Kidney (tissue), 14 donors: ENCODE data around the gene NR2E1. TPM values are rescaled to one million over a fixed set of nuclear protein-coding genes. Genes with fewer than 3 reads are reported as not detected.

Experiments used
- DNase-seq, 5 donors: peaks; one replicate each; pipeline ENCODE4 v3.0.0-alpha.2; 2013 to 2020
- FAIRE-seq: peaks from 2 replicates; lab custom pipeline; 2012; peaks lifted over from hg19 to GRCh38; lab: Jason Lieb, UNC
- H3K27ac ChIP-seq, 2 donors: one replicate each; pipeline ENCODE4 v1.7.0; 2013; ENCODE audit warnings: low read depth in 2 of 2, low read length in 2 of 2, inconsistent platforms in 1 of 2
- H3K27me3 ChIP-seq: one replicate; pipeline ENCODE4 v1.7.1; 2013; ENCODE audit warnings: low read length, inconsistent platforms; ENCODE audit not compliant: control insufficient read depth, insufficient read depth
- H3K36me3 ChIP-seq, 3 donors: one replicate each; pipeline versions ENCODE4 v1.7.0 to v1.7.1; 2013; ENCODE audit warnings: low read length in 3 of 3, control low read depth in 1 of 3, inconsistent platforms in 1 of 3; ENCODE audit not compliant: insufficient read depth in 3 of 3, control insufficient read depth in 2 of 3
- H3K4me1 ChIP-seq, 3 donors: one replicate each; pipeline versions ENCODE4 v1.7.0 to v1.7.1; 2013; ENCODE audit warnings: low read length in 3 of 3, inconsistent platforms in 1 of 3, low read depth in 1 of 3; ENCODE audit not compliant: control insufficient read depth in 2 of 3, insufficient read depth in 2 of 3
- H3K4me3 ChIP-seq, 3 donors: one replicate each; pipeline versions ENCODE4 v1.7.0 to v1.8.1; 2013; ENCODE audit warnings: low read length in 3 of 3, control low read depth in 1 of 3, inconsistent platforms in 1 of 3
- H3K9ac ChIP-seq, 3 donors: one replicate each; pipeline versions ENCODE4 v1.7.0 to v1.7.1; 2013; ENCODE audit warnings: low read length in 3 of 3, control low read depth in 1 of 3, inconsistent platforms in 1 of 3
- H3K9me3 ChIP-seq, 3 donors: one replicate each; pipeline versions ENCODE4 v1.7.0 to v1.7.1; 2013; ENCODE audit warnings: low read length in 3 of 3, control low read depth in 1 of 3, inconsistent platforms in 1 of 3; ENCODE audit not compliant: control insufficient read depth in 2 of 3, insufficient read depth in 1 of 3
- CTCF ChIP-seq: IDR thresholded peaks from 3 replicates; pipeline ENCODE4 v1.5.1; 2012; ENCODE audit warnings: mild to moderate bottlenecking, moderate library complexity, borderline replicate concordance; ENCODE audit not compliant: insufficient read depth; ENCODE audit errors: extremely low read depth
- intact Hi-C: fragments of 100-400 bp; cut with DNase I; formaldehyde crosslinking; loops from one replicate; pipeline ENCODE4 v1.11.1; 2022
- polyA plus RNA-seq: library from polyadenylated mRNA; stranded (reverse); fragments of 350-450 nt; fragmentation: Illumina TruSeq; extraction: RNeasy Lipid Tissue Mini Kit (QIAGEN cat#74804); gene quantifications from one replicate; pipeline ENCODE4 v1.2.3, GENCODE V29; 2014; ENCODE audit warnings: low read depth, low replicate concordance; ENCODE audit not compliant: insufficient read depth
- total RNA-seq: library from RNA; stranded (reverse); fragmentation: NEBNext Ultra II Directional; extraction: Animal tissue kit (Norgen Biotek cat#: 25700); gene quantifications from one replicate; pipeline ENCODE4 v1.2.1, GENCODE V29; 2021
- donor health status: control.
- donor health status: control.
- donor health status: control.
- donor health status: control.
- donor health status: control.
- donor health status: DM: yes; HTN: yes; CAD: no.
- donor health status: Normal renal cell carcinoma (clear cell type).

The NR2E1 gene
- total and polyA plus RNA-seq, 2 donors from 2014 or later, result not detected

DNA sequence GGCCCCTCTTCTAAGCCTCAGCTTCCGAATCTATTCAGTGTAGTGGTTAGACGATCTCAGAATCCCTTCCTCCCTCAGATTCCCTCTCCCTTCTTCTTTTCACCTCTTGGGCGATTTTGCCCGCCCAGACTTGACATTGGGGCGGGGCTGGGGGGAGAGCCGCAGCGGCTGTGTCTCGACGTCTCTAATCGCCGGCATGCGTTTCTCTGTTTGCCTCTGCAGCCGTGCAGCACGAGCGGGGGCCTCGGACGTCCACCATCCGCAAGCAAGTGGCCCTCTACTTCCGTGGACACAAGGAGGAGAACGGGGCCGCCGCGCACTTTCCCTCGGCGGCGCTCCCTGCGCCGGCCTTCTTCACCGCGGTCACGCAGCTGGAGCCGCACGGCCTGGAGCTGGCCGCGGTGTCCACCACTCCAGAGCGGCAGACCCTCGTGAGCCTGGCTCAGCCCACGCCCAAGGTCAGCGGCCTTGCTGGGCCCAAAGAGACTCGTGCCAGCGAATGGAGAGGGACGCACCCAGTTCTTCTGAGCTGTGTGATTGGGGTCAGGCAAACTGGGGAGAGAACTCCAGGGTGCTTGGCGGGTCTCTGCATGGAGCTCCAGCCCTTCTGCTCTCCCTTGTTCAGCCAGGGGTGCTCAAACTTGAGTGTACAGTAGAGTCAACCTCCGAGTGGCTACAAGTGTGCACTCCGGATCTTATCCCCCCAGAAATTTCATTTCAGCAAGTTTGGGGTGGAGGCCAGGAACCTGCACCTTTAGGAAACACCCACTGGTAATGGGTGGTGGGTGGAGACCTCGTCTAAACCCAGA is 10.7 kb downstream of the NR2E1 start:
- Histone ChIP-seq H3K27me3 (peaks cover 80% of the 10 kb centered on the region), H3K9me3 (no peaks in the 10 kb centered on the region), H3K36me3 (no peaks in the 10 kb centered on the region), H3K9ac (no peak overlapping the region), H3K4me1 (peaks cover 0 to 8% (median 0%) of the 10 kb centered on the region in 3 donors), H3K27ac (no peak overlapping the region), H3K4me3 (peak overlapping the region in 1 of 3 donors; percentile 41)
- intact Hi-C loops, result no loop called here
- FAIRE-seq (no peak), DNase-seq (no peak)
- no peak for TF ChIP-seq CTCF

DNA sequence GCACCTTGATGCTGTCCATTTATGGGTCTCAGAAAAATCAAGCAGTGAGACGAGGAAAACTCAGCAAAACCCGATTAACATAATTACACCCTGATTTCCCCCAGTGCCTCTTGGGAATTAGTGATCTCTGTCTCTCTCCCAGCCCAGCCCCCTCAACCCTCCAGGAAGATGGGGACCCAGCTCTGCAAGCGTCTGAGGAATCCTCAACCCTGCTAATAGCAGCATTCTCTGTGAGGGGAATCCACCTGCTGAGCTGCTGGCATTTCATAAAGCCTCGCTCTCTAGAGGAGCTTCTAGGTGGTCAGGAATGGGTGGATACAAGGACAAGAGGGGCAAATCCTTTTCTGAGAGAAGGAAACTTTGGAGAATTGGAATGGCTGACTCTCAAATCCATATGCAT is 13.9 kb downstream of the NR2E1 start:
- Histone ChIP-seq H3K27me3 (peaks cover 51% of the 10 kb centered on the region), H3K4me3 (no peak overlapping the region), H3K36me3 (no peaks in the 10 kb centered on the region), H3K4me1 (peaks cover 0 to 8% (median 0%) of the 10 kb centered on the region in 3 donors), H3K27ac (no peak overlapping the region), H3K9me3 (no peaks in the 10 kb centered on the region), H3K9ac (no peak overlapping the region)
- DNase-seq (no peak), FAIRE-seq (no peak)
- no peak for TF ChIP-seq CTCF
- intact Hi-C loops, result no loop called here

DNA sequence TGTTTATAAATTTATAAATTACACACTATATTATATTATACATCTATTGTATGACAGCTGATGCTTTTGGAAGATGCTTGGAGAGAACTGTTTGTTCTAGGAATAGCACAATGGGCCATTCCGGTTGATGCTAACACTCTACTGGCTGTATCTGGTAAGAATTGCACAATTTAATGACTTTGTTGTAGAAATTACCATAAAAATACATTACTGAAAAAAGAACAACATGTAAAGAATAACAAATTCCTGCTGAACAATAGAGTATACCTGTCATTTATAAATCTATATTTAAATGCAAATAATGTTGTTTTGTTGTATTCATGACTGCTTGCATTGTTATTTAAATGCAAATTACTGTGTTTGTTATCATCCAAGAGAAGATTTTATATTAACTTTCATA is 14.4 kb downstream of the NR2E1 start:
- no peak for FAIRE-seq

More for the DNA sequence above, 14.4 kb downstream of the NR2E1 start:
- no peak overlapping the region for H3K27ac ChIP-seq
- no peaks in the 10 kb centered on the region for H3K36me3 ChIP-seq
- peaks cover 46% of the 10 kb centered on the region for H3K27me3 ChIP-seq
- no peaks in the 10 kb centered on the region for H3K9me3 ChIP-seq
- intact Hi-C loops, result no loop called here
- no peak overlapping the region for H3K9ac ChIP-seq
- no peak for DNase-seq
- H3K4me3 ChIP-seq, result no peak overlapping the region
- no peak for TF ChIP-seq CTCF
- peaks cover 0 to 6% (median 0%) of the 10 kb centered on the region in 3 donors for H3K4me1 ChIP-seq
